ENCODE measurements around the gene COA4.
"Not testable (repeated sequence)": the region's sequence is repeated elsewhere in the genome, so short reads cannot be mapped to it uniquely, and the experiment has no call there.

The COA4 gene

GRCh38 chr11:73876424-73877310 lies at the start of gene COA4, which contains the start of gene PAAF1:
COA4 (minus strand) TSS chr11:73876846; CDS start chr11:73873378, 3,468 bp downstream.
PAAF1 (plus strand) TSS chr11:73876999; CDS start chr11:73877022, 23 bp downstream.
- peak; percentile 97 for DNase-seq

GRCh38 chr11:73921180-73921579 lies 44.5 kb upstream of the COA4 start:
- no peak for DNase-seq

- DNase-seq, result no peak
Measured at GRCh38 chr11:73916435-73916834, 39.8 kb upstream of the COA4 start.

- DNase-seq, result no peak
Measured at GRCh38 chr11:73914284-73914683, 37.6 kb upstream of the COA4 start.

GRCh38 chr11:73913472-73913871 lies 36.8 kb upstream of the COA4 start:
- DNase-seq, result no peak

GRCh38 chr11:73912026-73912425 lies 35.4 kb upstream of the COA4 start:
- no peak for DNase-seq

- peak; percentile 4 for DNase-seq
Measured at GRCh38 chr11:73907191-73907590, 30.5 kb upstream of the COA4 start.

- DNase-seq, result no peak
Measured at GRCh38 chr11:73902303-73902702, 25.7 kb upstream of the COA4 start.

GRCh38 chr11:73894725-73895335 lies 18.2 kb upstream of the COA4 start:
- no peak for DNase-seq

- DNase-seq, result no peak
Measured at GRCh38 chr11:73893041-73893440, 16.4 kb upstream of the COA4 start.

GRCh38 chr11:73889536-73889935 lies 12.9 kb upstream of the COA4 start:
- no peak for DNase-seq

- DNase-seq, result no peak
Measured at GRCh38 chr11:73889019-73889418, 12.4 kb upstream of the COA4 start.

- DNase-seq, result no peak
Measured at GRCh38 chr11:73888244-73888643, 11.6 kb upstream of the COA4 start.

- no peak for DNase-seq
Measured at GRCh38 chr11:73883856-73884255, 7.2 kb upstream of the COA4 start.

- DNase-seq, result not testable (repeated sequence)
Measured at GRCh38 chr11:73880449-73880848, 3.8 kb upstream of the COA4 start.

GRCh38 chr11:73878771-73879170 lies 2.1 kb upstream of the COA4 start:
- DNase-seq, result no peak

- peak; percentile 1 for DNase-seq
Measured at GRCh38 chr11:73875840-73876239, 806 bp downstream of the COA4 start.

- no peak for DNase-seq
Measured at GRCh38 chr11:73875380-73875779, 1.3 kb downstream of the COA4 start.

- DNase-seq, result no peak
Measured at GRCh38 chr11:73872749-73873357, 3.8 kb downstream of the COA4 start.

GRCh38 chr11:73870261-73870660 lies 6.4 kb downstream of the COA4 start:
- no peak for DNase-seq

- DNase-seq, result no peak
Measured at GRCh38 chr11:73869332-73869949, 7.2 kb downstream of the COA4 start.

- no peak for DNase-seq
Measured at GRCh38 chr11:73866586-73866996, 10.1 kb downstream of the COA4 start.

- DNase-seq, result no peak
Measured at GRCh38 chr11:73866095-73866579, 10.5 kb downstream of the COA4 start.

All from stimulated activated naive CD4-positive, alpha-beta T cell treated with Interleukin-2 at 50 U/mL for 16 hours (primary cell).